H9 (cell line): ENCODE results near the gene SHB. TPM values are rescaled to one million over a fixed set of nuclear protein-coding genes. Genes with fewer than 3 reads are reported as not detected.

ENCODE experiments used
- DNase-seq: peaks from one replicate; pipeline ENCODE4 v3.0.0-alpha.2; 2017
- H2AFZ ChIP-seq: one replicate; pipeline ENCODE4 v1.6.1; 2013; ENCODE audit warnings: mild to moderate bottlenecking, low read length, control low read depth, moderate library complexity
- H2AK5ac ChIP-seq: 2 replicates; pipeline ENCODE4 v1.6.1; 2013; ENCODE audit warnings: low read length, control low read depth, mixed read lengths; ENCODE audit not compliant: insufficient read length
- H2BK120ac ChIP-seq: one replicate; pipeline ENCODE4 v1.6.1; 2013; ENCODE audit warnings: low read depth, mild to moderate bottlenecking, low read length, control low read depth, inconsistent platforms; ENCODE audit not compliant: poor library complexity, severe bottlenecking
- H2BK12ac ChIP-seq: 2 replicates; pipeline ENCODE4 v1.6.1; 2013; ENCODE audit warnings: low read length, control low read depth, mixed read lengths, low read depth; ENCODE audit not compliant: insufficient read length
- H2BK15ac ChIP-seq: 2 replicates; pipeline ENCODE4 v1.6.1; 2013; ENCODE audit warnings: low read depth, low read length, control low read depth
- H2BK20ac ChIP-seq: one replicate; pipeline ENCODE4 v1.6.1; 2013; ENCODE audit warnings: low read depth, mild to moderate bottlenecking, low read length, control low read depth, inconsistent platforms; ENCODE audit not compliant: poor library complexity, severe bottlenecking
- H2BK5ac ChIP-seq: 2 replicates; pipeline ENCODE4 v1.6.1; 2013; ENCODE audit warnings: low read length, control low read depth, mixed read lengths; ENCODE audit not compliant: insufficient read length
- H3K14ac ChIP-seq: 2 replicates; pipeline ENCODE4 v1.6.1; 2013; ENCODE audit warnings: low read length, control low read depth; ENCODE audit not compliant: insufficient read depth
- H3K18ac ChIP-seq: 2 replicates; pipeline ENCODE4 v1.6.1; 2013; ENCODE audit warnings: low read depth, mild to moderate bottlenecking, mixed read lengths, low read length, control low read depth; ENCODE audit not compliant: insufficient read length
- H3K23ac ChIP-seq: 2 replicates; pipeline ENCODE4 v1.6.1; 2013; ENCODE audit warnings: low read length, control low read depth, mixed read lengths, low read depth; ENCODE audit not compliant: insufficient read length
- H3K23me2 ChIP-seq: 2 replicates; pipeline ENCODE4 v1.6.1; 2013; ENCODE audit warnings: low read depth, mild to moderate bottlenecking, mixed read lengths, low read length, control low read depth; ENCODE audit not compliant: insufficient read length, poor library complexity, severe bottlenecking
- H3K27ac ChIP-seq: 2 replicates; pipeline ENCODE4 v1.5.1; 2013; ENCODE audit warnings: low read length, control low read depth, mixed read lengths, low read depth; ENCODE audit not compliant: insufficient read length
- H3K27me3 ChIP-seq: 2 replicates; pipeline ENCODE4 v1.6.1; 2013; ENCODE audit warnings: low read length, control low read depth, inconsistent platforms; ENCODE audit not compliant: insufficient read depth
- H3K4ac ChIP-seq: 2 replicates; pipeline ENCODE4 v1.6.1; 2013; ENCODE audit warnings: low read depth, mild to moderate bottlenecking, control low read depth, inconsistent platforms, low read length, moderate library complexity
- H3K4me1 ChIP-seq: 2 replicates; pipeline ENCODE4 v1.6.1; 2013; ENCODE audit warnings: low read length, control low read depth, inconsistent platforms; ENCODE audit not compliant: insufficient read depth
- H3K4me2 ChIP-seq: 2 replicates; pipeline ENCODE4 v1.6.1; 2013; ENCODE audit warnings: low read length, control low read depth, mixed read lengths; ENCODE audit not compliant: insufficient read length, insufficient read depth
- H3K56ac ChIP-seq: 2 replicates; pipeline ENCODE4 v1.6.1; 2013; ENCODE audit warnings: low read depth, mild to moderate bottlenecking, mixed read lengths, low read length, control low read depth; ENCODE audit not compliant: insufficient read length
- H3K79me1 ChIP-seq: 2 replicates; pipeline ENCODE4 v1.6.1; 2013; ENCODE audit warnings: low read depth, mild to moderate bottlenecking, moderate library complexity, low read length, control low read depth, inconsistent platforms; ENCODE audit not compliant: insufficient read depth, poor library complexity, severe bottlenecking
- H3K79me2 ChIP-seq: 2 replicates; pipeline ENCODE4 v1.6.1; 2013; ENCODE audit warnings: low read length, control low read depth, inconsistent platforms; ENCODE audit not compliant: insufficient read depth
- H3K9ac ChIP-seq: 2 replicates; pipeline ENCODE4 v1.6.1; 2013; ENCODE audit warnings: low read length, control low read depth, mixed read lengths; ENCODE audit not compliant: insufficient read length; ENCODE audit errors: extremely low read depth
- H3K9me3 ChIP-seq: one replicate; pipeline ENCODE4 v1.6.1; 2013; ENCODE audit warnings: low read depth, low read length, inconsistent platforms; ENCODE audit not compliant: control insufficient read depth
- H3T11ph ChIP-seq: one replicate; pipeline ENCODE4 v1.6.1; 2013; ENCODE audit warnings: mild to moderate bottlenecking, low read length, control low read depth, inconsistent platforms
- H4K20me1 ChIP-seq: one replicate; pipeline ENCODE4 v1.6.1; 2013; ENCODE audit not compliant: control insufficient read depth, insufficient read length, insufficient read depth
- H4K5ac ChIP-seq: 2 replicates; pipeline ENCODE4 v1.6.1; 2013; ENCODE audit warnings: low read depth, mild to moderate bottlenecking, mixed read lengths, low read length, control low read depth; ENCODE audit not compliant: insufficient read length
- H4K8ac ChIP-seq: replicated peaks from 2 replicates; pipeline ENCODE4 v1.6.1; 2013; ENCODE audit warnings: low read length, control low read depth, mixed read lengths, low read depth; ENCODE audit not compliant: insufficient read length
- H4K91ac ChIP-seq: 2 replicates; pipeline ENCODE4 v1.6.1; 2013; ENCODE audit warnings: low read depth, mild to moderate bottlenecking, moderate library complexity, mixed read lengths, low read length, control low read depth; ENCODE audit not compliant: insufficient read length
- H3K27ac Mint-ChIP-seq, 3 experiments: 2 replicates in 2 of 3; 3 replicates in 1 of 3; pipeline ENCODE4 v1.8.0; 2020 to 2021; ENCODE audit warnings: mixed read lengths in 3 of 3, mild to moderate bottlenecking in 1 of 3, moderate library complexity in 1 of 3
- H3K27me3 Mint-ChIP-seq: 2 replicates; pipeline ENCODE4 v1.8.0; 2021; ENCODE audit warnings: low read depth, mild to moderate bottlenecking, moderate library complexity, mixed read lengths
- H3K36me3 Mint-ChIP-seq, 3 experiments: 2 replicates in 2 of 3; 3 replicates in 1 of 3; pipeline ENCODE4 v1.8.0; 2020 to 2021; ENCODE audit warnings: low read depth in 3 of 3, mixed read lengths in 3 of 3; ENCODE audit not compliant: insufficient read depth in 1 of 3
- H3K4me1 Mint-ChIP-seq, 2 experiments: 2 replicates each; pipeline ENCODE4 v1.8.0; 2020; ENCODE audit warnings: mixed read lengths in 2 of 2
- H3K4me3 Mint-ChIP-seq, 2 experiments: 2 replicates in 1 of 2; 3 replicates in 1 of 2; pipeline ENCODE4 v1.8.0; 2020 to 2021; ENCODE audit warnings: mild to moderate bottlenecking in 2 of 2, mixed read lengths in 2 of 2, moderate library complexity in 1 of 2
- H3K9me3 Mint-ChIP-seq, 2 experiments: 2 replicates in 1 of 2; 3 replicates in 1 of 2; pipeline ENCODE4 v1.8.0; 2020; ENCODE audit warnings: mild to moderate bottlenecking in 2 of 2, mixed read lengths in 2 of 2, moderate library complexity in 1 of 2
- WGBS: extraction: QIAGEN DNeasy Blood & Tissue Kit; methylation state at CpG from one replicate; pipeline ENCODE4 v1.1.7; 2013; ENCODE audit warnings: missing lambda C conversion rate, low lambda C conversion rate, mixed read lengths; ENCODE audit not compliant: insufficient read length; ENCODE audit errors: extremely low coverage; 5-methylcytosine and 5-hydroxymethylcytosine counted together
- total RNA-seq: library from RNA; stranded (reverse); gene quantifications from 2 replicates; pipeline ENCODE4 v1.2.1, GENCODE V29; 2021
- TF ChIP-seq, protein P1 (sequence below): fragments of 200-600 bp; sonication (generic); conservative IDR thresholded peaks from 3 replicates; pipeline ENCODE4 v1.8.0; 2021; ENCODE audit warnings: antibody characterized with exemption, mild to moderate bottlenecking

SHB gene
- total RNA-seq, 1 experiment from 2014 or later = 14.6 TPM

DNA sequence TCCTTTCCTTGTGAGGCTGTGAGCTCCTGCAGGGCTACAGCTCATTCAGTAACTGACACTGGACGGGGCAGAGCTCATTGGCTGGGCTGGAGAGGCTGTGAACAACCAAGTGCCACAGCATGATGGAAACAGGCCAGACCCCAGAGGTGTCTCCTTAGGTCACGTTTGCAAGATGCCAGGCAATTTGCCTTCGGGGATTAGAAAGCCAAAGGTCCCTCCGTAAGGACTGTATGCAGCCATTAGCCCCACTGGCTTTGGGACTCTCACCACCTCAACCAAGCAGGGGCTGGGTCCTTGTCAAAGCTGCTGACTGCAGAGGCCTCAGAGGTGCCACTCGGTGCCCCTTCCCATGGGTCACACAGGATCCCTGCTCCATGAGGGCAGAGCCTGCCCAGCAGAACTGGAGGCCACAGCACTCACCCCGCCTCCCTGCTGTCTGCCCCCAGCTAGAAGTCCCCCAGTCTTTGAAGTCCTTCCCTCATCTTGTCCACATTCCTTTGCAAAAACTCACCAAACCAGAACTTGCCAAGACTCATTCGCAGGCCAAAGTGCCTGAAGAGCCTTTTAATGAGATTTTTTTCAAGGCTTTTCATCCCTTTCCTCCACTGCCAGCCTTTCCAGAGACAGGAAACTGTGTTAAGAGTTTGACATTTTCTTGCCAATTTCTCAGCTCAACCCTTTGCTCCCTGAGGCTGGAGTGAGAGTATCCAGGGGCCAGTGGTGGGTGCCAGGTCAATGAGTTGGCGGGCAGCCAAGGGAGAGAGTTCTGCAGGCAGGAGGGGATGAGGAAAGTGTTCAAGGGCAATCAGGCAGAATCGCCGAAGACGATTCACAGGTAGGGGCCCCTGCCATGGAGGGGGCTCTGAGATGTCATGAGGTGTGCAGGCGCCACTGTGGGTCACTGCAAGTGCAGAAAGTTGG, 125.4 kb downstream of the SHB start:
- no peak overlapping the region for H3K4me2 ChIP-seq
- no peak overlapping the region for H2AK5ac ChIP-seq
- no peak overlapping the region for H4K91ac ChIP-seq
- H4K8ac ChIP-seq = no peak overlapping the region
- no peak overlapping the region for H2BK15ac ChIP-seq
- H3K27ac ChIP-seq = no peak overlapping the region
- Mint-ChIP-seq H3K27me3 (no peaks in the 10 kb centered on the region), H3K9me3 (no peaks in the 10 kb centered on the region), H3K4me3 (peak overlapping the region in 1 of 2 experiments; percentile 11; a peak in 2 of 5 replicates), H3K4me1 (peaks cover 27 to 35% of the 10 kb centered on the region in 2 experiments), H3K36me3 (peaks cover 3 to 31% (median 11%) of the 10 kb centered on the region in 3 experiments; a peak in 5 of 7 replicates), H3K27ac (peak overlapping the region in 2 of 3 experiments; percentile 44 to 89; a peak in 4 of 7 replicates)
- no peak for DNase-seq
- no peak overlapping the region for H4K5ac ChIP-seq
- no peaks in the 10 kb centered on the region for H3K79me2 ChIP-seq
- H3K4me1 ChIP-seq = no peaks in the 10 kb centered on the region; the same call in 1 of the 2 replicates
- H3K18ac ChIP-seq = no peak overlapping the region
- H3K9me3 ChIP-seq = no peaks in the 10 kb centered on the region
- no peak overlapping the region for H3K23ac ChIP-seq
- H2AFZ ChIP-seq = no peak overlapping the region
- H2BK120ac ChIP-seq = no peak overlapping the region
- WGBS = no CpG with 5 or more reads among the region's 12 CpGs
- H2BK20ac ChIP-seq = no peak overlapping the region
- no peak overlapping the region for H3T11ph ChIP-seq
- H4K20me1 ChIP-seq = no peaks in the 10 kb centered on the region
- H3K23me2 ChIP-seq = no peaks in the 10 kb centered on the region
- H3K14ac ChIP-seq = no peak overlapping the region
- no peaks in the 10 kb centered on the region for H3K79me1 ChIP-seq
- no peak overlapping the region for H3K9ac ChIP-seq
- no peak overlapping the region for H2BK12ac ChIP-seq
- H3K27me3 ChIP-seq = no peaks in the 10 kb centered on the region
- TF ChIP-seq, protein P1, sequence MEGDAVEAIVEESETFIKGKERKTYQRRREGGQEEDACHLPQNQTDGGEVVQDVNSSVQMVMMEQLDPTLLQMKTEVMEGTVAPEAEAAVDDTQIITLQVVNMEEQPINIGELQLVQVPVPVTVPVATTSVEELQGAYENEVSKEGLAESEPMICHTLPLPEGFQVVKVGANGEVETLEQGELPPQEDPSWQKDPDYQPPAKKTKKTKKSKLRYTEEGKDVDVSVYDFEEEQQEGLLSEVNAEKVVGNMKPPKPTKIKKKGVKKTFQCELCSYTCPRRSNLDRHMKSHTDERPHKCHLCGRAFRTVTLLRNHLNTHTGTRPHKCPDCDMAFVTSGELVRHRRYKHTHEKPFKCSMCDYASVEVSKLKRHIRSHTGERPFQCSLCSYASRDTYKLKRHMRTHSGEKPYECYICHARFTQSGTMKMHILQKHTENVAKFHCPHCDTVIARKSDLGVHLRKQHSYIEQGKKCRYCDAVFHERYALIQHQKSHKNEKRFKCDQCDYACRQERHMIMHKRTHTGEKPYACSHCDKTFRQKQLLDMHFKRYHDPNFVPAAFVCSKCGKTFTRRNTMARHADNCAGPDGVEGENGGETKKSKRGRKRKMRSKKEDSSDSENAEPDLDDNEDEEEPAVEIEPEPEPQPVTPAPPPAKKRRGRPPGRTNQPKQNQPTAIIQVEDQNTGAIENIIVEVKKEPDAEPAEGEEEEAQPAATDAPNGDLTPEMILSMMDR = no peak
- no peak overlapping the region for H2BK5ac ChIP-seq
- no peak overlapping the region for H3K4ac ChIP-seq
- no peak overlapping the region for H3K56ac ChIP-seq
